Measurements from ENCODE around the gene XDH. TPM values are rescaled to one million over a fixed set of nuclear protein-coding genes. Genes with fewer than 3 reads are reported as not detected.

The XDH gene
- polyA plus RNA-seq, 3 donors: 0.14 to 0.62 (median 0.31) TPM

- DNase-seq: no peak
Measured at GRCh38 chr2:31331156-31331555, 83.4 kb downstream of the XDH start.

GRCh38 chr2:31329081-31329625 is 85.4 kb downstream of the XDH start:
- DNase-seq: no peak

- no peak for DNase-seq
Measured at GRCh38 chr2:31328026-31328425, 86.5 kb downstream of the XDH start.

- no peak for DNase-seq
Measured at GRCh38 chr2:31327505-31327904, 87.0 kb downstream of the XDH start.

GRCh38 chr2:31324016-31324633 is 90.4 kb downstream of the XDH start:
- DNase-seq: no peak

- DNase-seq: no peak
Measured at GRCh38 chr2:31322371-31322770, 92.2 kb downstream of the XDH start.

GRCh38 chr2:31319406-31320175 is 95.0 kb downstream of the XDH start:
- DNase-seq: no peak

GRCh38 chr2:31318361-31319336 is 95.9 kb downstream of the XDH start:
- no peak for DNase-seq

- no peak for DNase-seq
Measured at GRCh38 chr2:31317396-31317795, 97.1 kb downstream of the XDH start.

- DNase-seq: no peak
Measured at GRCh38 chr2:31314761-31315160, 99.8 kb downstream of the XDH start.

- DNase-seq: no peak
Measured at GRCh38 chr2:31312898-31313297, 101.6 kb downstream of the XDH start.

- DNase-seq: no peak
Measured at GRCh38 chr2:31304816-31305215, 109.7 kb downstream of the XDH start.

- no peak for DNase-seq
Measured at GRCh38 chr2:31302940-31303563, 111.5 kb downstream of the XDH start.

- DNase-seq: no peak
Measured at GRCh38 chr2:31300309-31300708, 114.2 kb downstream of the XDH start.

GRCh38 chr2:31299547-31299946 is 115.0 kb downstream of the XDH start:
- no peak for DNase-seq

- DNase-seq: no peak
Measured at GRCh38 chr2:31297751-31298150, 116.8 kb downstream of the XDH start.

- DNase-seq: no peak
Measured at GRCh38 chr2:31296641-31297287, 117.8 kb downstream of the XDH start.

GRCh38 chr2:31294196-31294595 is 120.3 kb downstream of the XDH start:
- no peak for DNase-seq

GRCh38 chr2:31287654-31288053 is 126.9 kb downstream of the XDH start:
- no peak for DNase-seq

GRCh38 chr2:31286961-31287550 is 127.5 kb downstream of the XDH start:
- no peak for DNase-seq

GRCh38 chr2:31286230-31286629 is 128.3 kb downstream of the XDH start:
- no peak for DNase-seq
